IMR-90 (cell line): ENCODE data around the gene ZDHHC16.
"Not testable (repeated sequence)": the region's sequence is repeated elsewhere in the genome, so short reads cannot be mapped to it uniquely, and the experiment has no call there.

Source experiments
- CTCF ChIP-seq: conservative IDR thresholded peaks from 2 replicates; pipeline ENCODE4 v1.5.1; 2012; ENCODE audit warnings: mild to moderate bottlenecking, low read depth, low read length, improper control_type of control experiment
- POLR2A ChIP-seq: IDR thresholded peaks from 2 replicates; pipeline ENCODE4 v1.6.1; 2012; ENCODE audit warnings: mild to moderate bottlenecking, low read depth, low read length
- RCOR1 ChIP-seq: IDR thresholded peaks from 2 replicates; pipeline ENCODE4 v1.6.1; 2012; ENCODE audit warnings: mild to moderate bottlenecking, low read length, improper control_type of control experiment; ENCODE audit not compliant: insufficient replicate concordance
- RFX5 ChIP-seq: IDR thresholded peaks from 2 replicates; pipeline ENCODE4 v1.8.0; 2012; ENCODE audit warnings: low read depth, mild to moderate bottlenecking, low read length, moderate library complexity
- TF ChIP-seq, protein P1 (sequence below): fragments of 150-350 bp; IDR thresholded peaks from 2 replicates; pipeline ENCODE4 v1.6.1; 2016; ENCODE audit warnings: low read depth, mild to moderate bottlenecking, low read length, moderate library complexity, borderline replicate concordance

- TF ChIP-seq POLR2A, CTCF, RCOR1, RFX5: not testable (repeated sequence)
- TF ChIP-seq, protein P1, sequence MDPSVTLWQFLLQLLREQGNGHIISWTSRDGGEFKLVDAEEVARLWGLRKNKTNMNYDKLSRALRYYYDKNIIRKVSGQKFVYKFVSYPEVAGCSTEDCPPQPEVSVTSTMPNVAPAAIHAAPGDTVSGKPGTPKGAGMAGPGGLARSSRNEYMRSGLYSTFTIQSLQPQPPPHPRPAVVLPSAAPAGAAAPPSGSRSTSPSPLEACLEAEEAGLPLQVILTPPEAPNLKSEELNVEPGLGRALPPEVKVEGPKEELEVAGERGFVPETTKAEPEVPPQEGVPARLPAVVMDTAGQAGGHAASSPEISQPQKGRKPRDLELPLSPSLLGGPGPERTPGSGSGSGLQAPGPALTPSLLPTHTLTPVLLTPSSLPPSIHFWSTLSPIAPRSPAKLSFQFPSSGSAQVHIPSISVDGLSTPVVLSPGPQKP: not testable (repeated sequence)
These were observed 39.5 kb upstream of the ZDHHC16 start for GRCh38 chr10:97406483-97406882.
